ENCODE results near the gene CDK5. TPM values are rescaled to one million over a fixed set of nuclear protein-coding genes. Genes with fewer than 3 reads are reported as not detected.

Gene CDK5
- total RNA-seq, 1 donor from 2014 or later, result 47.9 TPM

- peak; percentile 26 for DNase-seq (ENCODE audit: low read depth)
- peak overlapping the region; percentile 95 for H3K27ac Mint-ChIP-seq (ENCODE audit: unreplicated experiment)
Measured at GRCh38 chr7:151025924-151026671, 31.6 kb downstream of the CDK5 start.

DNA sequence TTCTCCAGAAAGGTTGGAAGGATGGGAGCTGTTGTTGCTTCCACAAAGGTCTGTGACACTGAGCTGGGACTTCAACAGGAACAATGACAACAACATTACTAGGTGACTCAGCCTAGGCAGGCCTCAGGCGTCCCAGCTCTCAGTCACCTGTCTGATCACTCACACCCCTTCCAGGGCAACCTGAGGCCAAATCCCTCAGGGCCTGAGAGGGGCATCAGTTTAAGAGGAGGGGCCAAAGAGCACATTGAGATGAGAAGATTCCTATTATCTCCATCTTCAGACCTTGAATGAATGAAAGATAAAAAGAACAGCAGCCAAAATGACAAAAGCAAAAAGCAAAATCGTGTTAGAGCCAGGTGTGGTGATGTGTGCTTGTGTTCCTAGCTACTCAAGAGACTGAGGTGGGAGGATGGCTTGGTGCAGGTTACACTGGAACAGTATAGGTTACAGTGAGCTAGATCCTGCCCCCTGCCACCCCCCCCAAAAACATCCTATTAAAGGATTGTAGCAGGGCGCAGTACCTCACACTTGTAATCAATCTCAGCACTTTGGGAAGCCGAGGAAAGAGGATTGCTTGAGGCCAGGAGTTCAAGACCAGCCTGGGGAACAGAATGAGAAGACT is 33.2 kb downstream of the CDK5 start, which contains the start of gene ATG9B:
Gene ATG9B (minus strand): TSS at position 60 of the 622 bp plus-strand sequence. CDS start 71 bp downstream, outside the sequence.
- no peaks in the 10 kb centered on the region for H3K9me3 Mint-ChIP-seq (ENCODE audit: unreplicated experiment)
- no peak for DNase-seq (ENCODE audit: low read depth)
- H3K27me3 ChIP-seq (ENCODE audit: insufficient read depth, low read length), result peaks cover 17% of the 10 kb centered on the region

More at GRCh38 chr7:151025924-151026671, 31.6 kb downstream of the CDK5 start:
- Histone ChIP-seq H3K4me3 (ENCODE audit: insufficient read depth, low read depth, low read length) (no peak overlapping the region), H3K27me3 (ENCODE audit: insufficient read depth, low read length) (peaks cover 4% of the 10 kb centered on the region), H3K9me3 (ENCODE audit: insufficient read depth, low read depth, low read length) (no peaks in the 10 kb centered on the region), H2AFZ (ENCODE audit: low read depth, low read length) (no peak overlapping the region), H3K36me3 (ENCODE audit: insufficient read depth, low read length) (no peaks in the 10 kb centered on the region), H4K20me1 (ENCODE audit: insufficient read depth, low read length) (no peaks in the 10 kb centered on the region), H3K9ac (ENCODE audit: low read length) (no peak overlapping the region), H3K27ac (ENCODE audit: low read depth, low read length) (no peak overlapping the region), H3K79me2 (ENCODE audit: insufficient read depth, low read length) (peaks cover 17% of the 10 kb centered on the region), H3K4me1 (ENCODE audit: insufficient read depth, low read length) (peaks cover 6% of the 10 kb centered on the region), H3K4me2 (ENCODE audit: low read length) (no peak overlapping the region)
- Mint-ChIP-seq H3K9me3 (ENCODE audit: unreplicated experiment) (no peaks in the 10 kb centered on the region), H3K4me3 (ENCODE audit: unreplicated experiment) (peak overlapping the region; percentile 54), H3K36me3 (ENCODE audit: low read depth, unreplicated experiment) (no peaks in the 10 kb centered on the region), H3K27me3 (ENCODE audit: low read depth, unreplicated experiment) (peaks cover 6% of the 10 kb centered on the region), H3K4me1 (ENCODE audit: low read depth, unreplicated experiment) (peaks cover 20% of the 10 kb centered on the region)
- TF ChIP-seq CTCF (IDR thresholded peaks at IDR 0.05; ENCODE audit: insufficient read depth, low read depth, low read length), result no peak
- no peak for TF ChIP-seq EZH2 (IDR thresholded peaks at IDR 0.05; ENCODE audit: insufficient read depth, low read length)
- FAIRE-seq, result no peak

More for the DNA sequence above, 33.2 kb downstream of the CDK5 start, which contains the start of gene ATG9B:
- Histone ChIP-seq H3K79me2 (ENCODE audit: insufficient read depth, low read length) (peaks cover 10% of the 10 kb centered on the region), H3K4me1 (ENCODE audit: insufficient read depth, low read length) (peaks cover 6% of the 10 kb centered on the region), H3K9ac (ENCODE audit: low read length) (no peak within 1 kb of the TSS), H3K36me3 (ENCODE audit: insufficient read depth, low read length) (no peaks in the 10 kb centered on the region), H3K9me3 (ENCODE audit: insufficient read depth, low read depth, low read length) (no peaks in the 10 kb centered on the region), H2AFZ (ENCODE audit: low read depth, low read length) (no peak within 1 kb of the TSS), H4K20me1 (ENCODE audit: insufficient read depth, low read length) (no peaks in the 10 kb centered on the region), H3K4me2 (ENCODE audit: low read length) (no peak within 1 kb of the TSS), H3K27ac (ENCODE audit: low read depth, low read length) (no peak within 1 kb of the TSS), H3K4me3 (ENCODE audit: insufficient read depth, low read depth, low read length) (no peak within 1 kb of the TSS)
- no peak for TF ChIP-seq CTCF (IDR thresholded peaks at IDR 0.05; ENCODE audit: insufficient read depth, low read depth, low read length)
- TF ChIP-seq EZH2 (IDR thresholded peaks at IDR 0.05; ENCODE audit: insufficient read depth, low read length), result no peak
- no peaks in the 10 kb centered on the region for H3K36me3 Mint-ChIP-seq (ENCODE audit: low read depth, unreplicated experiment)
- no peak for FAIRE-seq
- H3K4me3 Mint-ChIP-seq (ENCODE audit: unreplicated experiment), result no peak within 1 kb of the TSS
- peaks cover 13% of the 10 kb centered on the region for H3K27me3 Mint-ChIP-seq (ENCODE audit: low read depth, unreplicated experiment)
- H3K27ac Mint-ChIP-seq (ENCODE audit: unreplicated experiment), result no peak within 1 kb of the TSS
- peaks cover 22% of the 10 kb centered on the region for H3K4me1 Mint-ChIP-seq (ENCODE audit: low read depth, unreplicated experiment)
